KOPT-K1 (cell line): ENCODE results near the gene FAM222B.

Source experiments
- H3K27ac ChIP-seq: fragments of 200-600 bp; sonication (generic); 2 replicates; pipeline ENCODE4 v1.5.1; 2016; ENCODE audit warnings: antibody characterized with exemption, mild to moderate bottlenecking, low read depth, low read length; ENCODE audit not compliant: poor library complexity, severe bottlenecking
- H3K36me3 ChIP-seq: fragments of 200-600 bp; sonication (generic); 2 replicates; pipeline ENCODE4 v1.5.1; 2017; ENCODE audit warnings: antibody characterized with exemption, mild to moderate bottlenecking, low read length, moderate library complexity; ENCODE audit not compliant: insufficient read depth
- H3K9me3 ChIP-seq: fragments of 200-600 bp; sonication (generic); 2 replicates; pipeline ENCODE4 v1.5.1; 2017; ENCODE audit warnings: antibody characterized with exemption, low read length, mild to moderate bottlenecking; ENCODE audit not compliant: insufficient read depth, poor library complexity, severe bottlenecking

Gene FAM222B

DNA sequence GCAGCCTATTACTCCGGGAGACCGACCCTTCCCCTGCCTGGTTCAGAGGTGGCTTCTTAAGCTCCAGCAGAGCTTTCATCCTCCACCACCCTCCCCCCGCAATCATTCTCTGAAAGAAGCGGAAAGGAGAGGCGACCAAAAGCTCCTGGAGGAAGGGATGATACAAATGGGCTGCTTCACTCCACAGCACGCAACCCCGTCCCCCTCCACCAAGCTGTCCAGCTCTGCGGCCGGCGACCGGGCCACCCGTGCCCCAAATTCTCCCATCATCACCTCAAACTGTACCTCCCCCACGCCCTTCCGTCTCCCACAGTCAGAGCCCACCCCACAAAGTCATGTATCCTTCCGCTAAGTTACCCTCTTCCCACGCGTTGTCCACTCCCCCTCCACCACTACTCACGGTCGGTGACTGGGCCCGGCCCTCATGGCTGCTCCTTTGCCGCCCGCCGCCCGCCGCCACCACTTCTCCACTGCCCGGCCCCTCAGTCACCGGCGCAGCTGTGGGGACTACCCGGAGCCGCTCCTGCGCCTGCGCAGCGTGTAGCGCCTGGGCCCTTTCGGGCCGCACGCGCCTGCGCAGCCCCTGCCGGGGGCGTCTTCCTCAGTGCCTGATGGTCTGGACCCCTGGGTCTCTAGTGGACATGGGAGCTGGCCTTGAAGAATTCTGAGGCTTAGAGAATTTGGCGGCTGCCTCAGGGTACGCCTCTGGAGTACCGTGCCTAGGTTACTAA, at the start of gene FAM222B:
FAM222B (minus strand) TSS at position 509 of the 731 bp plus-strand sequence. CDS start 76,123 bp downstream, outside the sequence.
- no peaks in the 10 kb centered on the region for H3K9me3 ChIP-seq
- no peaks in the 10 kb centered on the region for H3K36me3 ChIP-seq
- peak within 1 kb of the TSS; percentile 70 for H3K27ac ChIP-seq

- H3K9me3 ChIP-seq, result no peaks in the 10 kb centered on the region
- no peaks in the 10 kb centered on the region for H3K36me3 ChIP-seq
- H3K27ac ChIP-seq, result no peak overlapping the region
Observed at GRCh38 chr17:28892024-28892423, 49.4 kb upstream of the FAM222B start.

GRCh38 chr17:28891201-28891600, 48.6 kb upstream of the FAM222B start:
- Histone ChIP-seq H3K9me3 (no peaks in the 10 kb centered on the region), H3K36me3 (no peaks in the 10 kb centered on the region), H3K27ac (no peak overlapping the region)

- H3K27ac ChIP-seq, result no peak overlapping the region
Observed at GRCh38 chr17:28889996-28890395, 47.4 kb upstream of the FAM222B start.

GRCh38 chr17:28888832-28889231, 46.2 kb upstream of the FAM222B start:
- H3K36me3 ChIP-seq, result no peaks in the 10 kb centered on the region
- H3K9me3 ChIP-seq, result no peaks in the 10 kb centered on the region
- H3K27ac ChIP-seq, result no peak overlapping the region

More at GRCh38 chr17:28889996-28890395, 47.4 kb upstream of the FAM222B start:
- Histone ChIP-seq H3K36me3 (no peaks in the 10 kb centered on the region), H3K9me3 (no peaks in the 10 kb centered on the region)

- 0 out of 2 replicates have a peak, but pooled peaks cover under 1% of the 10 kb centered on the region for H3K36me3 ChIP-seq
- no peaks in the 10 kb centered on the region for H3K9me3 ChIP-seq
- H3K27ac ChIP-seq, result no peak overlapping the region
Observed at GRCh38 chr17:28887871-28888471, 45.4 kb upstream of the FAM222B start.

DNA sequence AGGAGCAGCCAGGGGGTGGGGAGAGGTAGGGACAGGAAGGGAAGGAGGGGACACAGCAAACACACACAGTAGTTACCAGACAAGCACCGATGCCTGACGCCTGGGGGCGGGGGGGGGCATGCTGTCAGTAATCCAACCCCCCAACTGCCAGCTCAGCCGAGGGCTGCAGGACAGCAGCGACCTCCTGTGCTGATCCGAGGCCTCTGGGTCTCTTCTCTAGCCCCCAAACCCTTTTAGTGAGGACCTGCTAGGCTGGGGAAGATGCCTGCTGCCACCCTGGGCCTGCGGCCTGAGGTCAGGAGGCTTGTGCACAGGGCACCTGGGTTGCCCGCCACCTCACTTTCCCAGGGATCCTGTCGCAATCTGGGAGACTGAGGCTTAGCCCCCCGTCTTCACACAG, 43.4 kb upstream of the FAM222B start:
- H3K36me3 ChIP-seq, result peaks cover 17% of the 10 kb centered on the region; the same call in 1 of the 2 replicates
- no peak overlapping the region for H3K27ac ChIP-seq
- H3K9me3 ChIP-seq, result no peaks in the 10 kb centered on the region

DNA sequence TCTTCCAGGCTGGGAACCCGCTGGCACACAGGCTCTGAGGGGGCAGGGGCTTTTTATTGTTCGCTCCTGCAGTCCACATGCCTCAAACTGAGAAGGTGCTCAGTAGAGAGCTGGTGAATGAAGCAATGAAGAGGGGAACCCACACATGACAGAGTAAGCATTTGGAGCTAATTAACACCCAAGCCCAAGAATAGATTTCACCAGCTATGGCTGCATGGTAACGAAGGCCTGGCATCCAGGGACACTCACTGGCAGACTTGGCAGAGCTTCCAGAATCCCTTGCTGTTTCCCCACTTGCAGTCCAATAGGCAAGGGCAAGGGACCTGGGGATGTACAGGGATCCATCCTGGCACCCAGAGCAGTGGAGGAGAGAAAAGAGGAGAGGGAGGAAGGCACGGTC, 42.8 kb upstream of the FAM222B start:
- Histone ChIP-seq H3K36me3 (peaks cover 23% of the 10 kb centered on the region; the same call in 1 of the 2 replicates), H3K27ac (no peak overlapping the region), H3K9me3 (no peaks in the 10 kb centered on the region)

DNA sequence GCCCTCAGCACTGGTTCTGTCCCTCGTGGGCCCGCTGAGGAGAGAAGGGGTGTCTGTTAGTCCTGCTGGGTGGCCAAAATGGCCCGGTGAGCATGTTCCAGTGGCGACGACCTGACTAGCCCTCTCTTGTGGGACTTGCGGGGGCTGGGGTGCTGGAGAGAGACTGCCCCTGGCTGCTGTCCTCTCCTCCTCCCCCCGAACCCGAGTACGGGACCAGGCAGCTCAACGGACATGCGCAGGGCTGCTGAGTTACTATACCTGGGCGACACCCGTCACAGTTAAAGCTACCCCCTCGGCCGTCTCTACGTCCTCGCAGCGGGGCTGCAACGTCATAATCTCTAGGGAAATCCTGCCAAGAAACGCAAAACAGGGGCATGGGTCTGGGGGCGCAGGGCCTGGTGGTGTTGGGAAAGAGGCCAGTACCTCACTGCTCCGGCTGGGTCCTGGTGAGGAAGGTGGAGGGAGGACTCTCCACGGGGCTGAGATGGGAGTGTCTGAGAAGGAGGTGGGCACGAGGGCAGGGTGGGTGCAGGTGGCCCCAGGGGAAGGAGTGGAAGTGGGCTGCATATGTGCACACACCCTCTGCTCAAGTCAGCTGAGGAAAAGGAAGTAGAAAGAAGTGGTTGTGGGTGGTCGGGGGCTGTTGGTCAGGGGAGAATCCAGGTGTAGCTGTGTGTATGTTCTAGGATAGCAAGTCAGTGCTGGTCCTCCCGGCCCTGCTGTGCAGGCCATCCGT, 41.5 kb upstream of the FAM222B start:
- H3K27ac ChIP-seq, result no peak overlapping the region
- H3K9me3 ChIP-seq, result no peaks in the 10 kb centered on the region
- peaks cover 34% of the 10 kb centered on the region; the same call in 1 of the 2 replicates for H3K36me3 ChIP-seq

- Histone ChIP-seq H3K9me3 (no peaks in the 10 kb centered on the region), H3K36me3 (peaks cover 34% of the 10 kb centered on the region; the same call in 1 of the 2 replicates), H3K27ac (no peak overlapping the region)
Observed at GRCh38 chr17:28882154-28882895, 39.7 kb upstream of the FAM222B start.

DNA sequence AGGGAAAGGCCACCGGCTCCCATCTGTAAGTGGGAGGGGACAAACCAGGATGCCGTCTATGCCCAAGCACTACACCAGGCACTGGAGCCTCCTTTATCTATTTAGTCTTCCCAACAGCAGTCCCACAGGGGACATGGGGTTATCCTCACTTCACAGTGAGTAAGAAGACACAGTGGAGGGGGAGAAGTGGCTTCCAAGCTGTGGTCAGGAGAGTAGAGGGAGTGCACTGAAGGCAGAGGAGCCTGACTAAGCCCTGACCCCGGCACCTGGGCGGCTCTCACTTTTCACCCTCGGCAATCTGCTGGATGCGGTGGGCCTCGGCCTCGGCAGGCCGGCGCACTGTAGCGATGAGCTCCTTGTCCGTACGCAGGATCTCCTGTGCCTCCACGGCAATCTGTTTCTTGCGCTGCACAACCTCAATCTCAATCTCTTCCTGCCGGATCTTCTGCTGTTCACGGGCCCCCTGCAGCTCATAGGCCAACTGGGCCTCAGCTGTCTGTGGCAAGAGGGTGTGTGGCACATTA, 39.0 kb upstream of the FAM222B start:
- no peaks in the 10 kb centered on the region for H3K9me3 ChIP-seq
- peaks cover 34% of the 10 kb centered on the region; the same call in 1 of the 2 replicates for H3K36me3 ChIP-seq
- no peak overlapping the region for H3K27ac ChIP-seq

DNA sequence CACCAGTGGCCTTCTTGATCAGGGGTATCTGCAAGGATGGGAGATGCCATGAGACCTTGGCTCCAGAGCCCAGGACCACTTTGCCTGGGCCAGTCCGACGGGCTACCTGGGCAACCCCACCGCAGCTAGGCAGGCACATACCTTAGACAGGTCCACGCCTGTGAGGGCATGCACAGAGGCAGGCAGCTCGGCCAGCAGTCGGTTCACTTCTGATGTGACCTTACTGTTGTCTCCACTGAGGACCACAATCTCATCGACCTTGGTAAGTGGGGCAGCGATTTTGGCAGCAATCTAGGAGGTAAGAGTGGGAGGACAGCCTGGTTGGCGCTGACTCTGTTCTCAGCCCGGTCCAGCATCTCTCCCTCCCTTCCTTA, 38.0 kb upstream of the FAM222B start:
- H3K36me3 ChIP-seq, result peaks cover 34% of the 10 kb centered on the region; the same call in 1 of the 2 replicates
- H3K9me3 ChIP-seq, result no peaks in the 10 kb centered on the region
- no peak overlapping the region for H3K27ac ChIP-seq

- no peak overlapping the region for H3K27ac ChIP-seq
- H3K9me3 ChIP-seq, result no peaks in the 10 kb centered on the region
- H3K36me3 ChIP-seq, result peaks cover 34% of the 10 kb centered on the region; the same call in 1 of the 2 replicates
Observed at GRCh38 chr17:28879886-28880571, 37.4 kb upstream of the FAM222B start.

GRCh38 chr17:28878981-28879380, 36.4 kb upstream of the FAM222B start:
- no peaks in the 10 kb centered on the region for H3K9me3 ChIP-seq
- H3K27ac ChIP-seq, result no peak overlapping the region
- H3K36me3 ChIP-seq, result peaks cover 34% of the 10 kb centered on the region; the same call in 1 of the 2 replicates
